ENCODE results near the gene CLEC1B. TPM values are rescaled to one million over a fixed set of nuclear protein-coding genes. Genes with fewer than 3 reads are reported as not detected.
A peak's percentile ranks its signal among the peaks of the same experiment; 100 is the strongest.

The CLEC1B gene
- total and polyA plus RNA-seq, 2 of the 4 experiments (the other 2 are of a cell fraction) = not detected

GRCh38 chr12:10031321-10031720, 32.4 kb upstream of the CLEC1B start:
- H3K14ac ChIP-seq (replicated peaks; ENCODE audit: low read depth, low read length) = peak overlapping the region; percentile 58
- BruUV-seq (replicated peaks) = no TSS peak
- peak overlapping the region; percentile 90 for H2BK20ac ChIP-seq (ENCODE audit: low read depth, low read length)
- peak overlapping the region; percentile 74 for H3K56ac ChIP-seq (ENCODE audit: extremely low read depth, insufficient read depth, low read length)
- 0 out of 2 replicates have a peak, but pooled peaks have one; percentile 8 for ATAC-seq (ENCODE audit: low read depth)
- H3K18ac ChIP-seq (ENCODE audit: low read depth, low read length) = peak overlapping the region; percentile 94; the same call in 1 of the 2 replicates
- no peaks in the 10 kb centered on the region; the same call in 1 of the 2 replicates for H3K4me1 ChIP-seq (ENCODE audit: control insufficient read depth, insufficient read depth, low read length)
- no peaks in the 10 kb centered on the region for H3K36me3 ChIP-seq (ENCODE audit: control insufficient read depth, insufficient read depth, low read length)
- dilution Hi-C loops (cut with HindIII; ENCODE audit: low sequenced_read_pairs, unreplicated experiment) = no loop called here
- no peak overlapping the region for H2AK9ac ChIP-seq (replicated peaks; ENCODE audit: low read depth, low read length, poor library complexity)
- H4K5ac ChIP-seq (ENCODE audit: low read depth, low read length) = peak overlapping the region; percentile 73; the same call in 1 of the 2 replicates
- H3K9me3 ChIP-seq (ENCODE audit: control insufficient read depth, insufficient read depth, low read length) = no peaks in the 10 kb centered on the region
- no peak overlapping the region for H3K4me3 ChIP-seq (ENCODE audit: insufficient read depth, low read depth, low read length)
- TF ChIP-seq NFE2L2 (IDR thresholded peaks at IDR 0.05; ENCODE audit: low read depth, low read length) (peak; percentile 54), FOS (IDR thresholded peaks at IDR 0.05; ENCODE audit: low read depth, low read length) (0 out of 2 replicates have a peak, but pooled peaks have one; percentile 8), RCOR1 (IDR thresholded peaks at IDR 0.05; ENCODE audit: insufficient replicate concordance, low read length) (no peak)
- H2AFZ ChIP-seq (replicated peaks; ENCODE audit: low read length, poor library complexity) = peak overlapping the region; percentile 17
- H3K23ac ChIP-seq (ENCODE audit: low read depth, low read length) = peak overlapping the region; percentile 46
- no peaks in the 10 kb centered on the region for H3K27me3 ChIP-seq (ENCODE audit: control insufficient read depth, insufficient read depth, low read length)
- CTCF ChIA-PET = interaction anchor here (0.6 to 1.5 kb wide), 4 partner anchors 17 to 234 kb away, joined by 3 to 6 read pairs (median 4); no protein-coding TSS in a partner anchor
- in situ Hi-C loops (cut with MboI; ENCODE audit: low sequenced_read_pairs) = no loop called here
- peak overlapping the region; percentile 94 for H2BK120ac ChIP-seq (ENCODE audit: low read depth, low read length)
- 80% methylated on average over 2 of the region's 4 CpGs; no CpG with 5 or more reads in 1 of the 2 experiments for WGBS, 2 experiments (ENCODE audit: extremely low coverage in 2 of 2, insufficient read length in 1 of 2)
- peak overlapping the region; percentile 8; the same call in 1 of the 2 replicates for H3K4me2 ChIP-seq (ENCODE audit: low read depth, low read length)
- H2AK5ac ChIP-seq (ENCODE audit: low read depth, low read length) = peak overlapping the region; percentile 95
- H3K9me1 ChIP-seq (ENCODE audit: insufficient read depth, low read length) = 0 out of 2 replicates have a peak, but pooled peaks cover 7% of the 10 kb centered on the region
- H4K91ac ChIP-seq (ENCODE audit: insufficient read depth, low read depth, low read length) = peak overlapping the region; percentile 85
- peak; percentile 24 for DNase-seq
- peak overlapping the region; percentile 95 for H3K4ac ChIP-seq (ENCODE audit: low read depth, low read length)
- intact Hi-C loops (cut with micrococcal nuclease) = loop anchor here (5.0 kb wide), 1 partner anchor 279 kb away; no protein-coding TSS in a partner anchor
- POLR2A ChIA-PET (ENCODE audit: unreplicated experiment) = interaction anchor here (0.6 kb wide), 1 partner anchor 156 kb away, joined by 3 read pairs; no protein-coding TSS in a partner anchor
- no peaks in the 10 kb centered on the region for H4K20me1 ChIP-seq (ENCODE audit: insufficient read depth, low read length)
- H4K8ac ChIP-seq (ENCODE audit: low read depth in 2 of 2, low read length in 2 of 2) = peak overlapping the region; percentile 72 to 84
- H2BK15ac ChIP-seq (ENCODE audit: low read depth, low read length) = peak overlapping the region; percentile 78
- no peak overlapping the region for H3K9ac ChIP-seq (ENCODE audit: low read depth, low read length)
- no peaks in the 10 kb centered on the region for H3K79me1 ChIP-seq (ENCODE audit: low read depth in 1 of 2, low read length in 2 of 2)
- peak overlapping the region; percentile 55 for H3K27ac ChIP-seq (ENCODE audit: insufficient read depth, low read length)
- H2BK5ac ChIP-seq (ENCODE audit: low read depth, low read length, poor library complexity, severe bottlenecking) = peak overlapping the region; percentile 86
